NK-92 (cell line): ENCODE results near the gene ENKUR.

Experiments used
- DNase-seq: peaks from one replicate; lab custom pipeline; 2025; ENCODE audit not compliant: unreplicated experiment; lab: John Stamatoyannopoulos, UW

The ENKUR gene

GRCh38 chr10:24950439-24950838 lies 65.5 kb downstream of the ENKUR start:
- DNase-seq, result no peak

- no peak for DNase-seq
Observed at GRCh38 chr10:24949616-24950015, 66.3 kb downstream of the ENKUR start.

GRCh38 chr10:24947304-24948097 lies 68.5 kb downstream of the ENKUR start:
- no peak for DNase-seq

- no peak for DNase-seq
Observed at GRCh38 chr10:24944512-24945255, 71.3 kb downstream of the ENKUR start.

GRCh38 chr10:24938525-24938924 lies 77.4 kb downstream of the ENKUR start:
- no peak for DNase-seq

- DNase-seq, result no peak
Observed at GRCh38 chr10:24938076-24938475, 77.9 kb downstream of the ENKUR start.

- no peak for DNase-seq
Observed at GRCh38 chr10:24935504-24936292, 80.3 kb downstream of the ENKUR start.
